Neural progenitor cell (in vitro differentiated cells): ENCODE results near the gene SURF6.
A peak's percentile ranks its signal among the peaks of the same experiment; 100 is the strongest.

ENCODE experiments used
- CTCF ChIP-seq: fragments of 200-600 bp; sonication (generic); IDR thresholded peaks from 2 replicates; pipeline ENCODE4 v1.5.1; 2017; ENCODE audit warnings: antibody characterized with exemption, mild to moderate bottlenecking
- EZH2 ChIP-seq: fragments of 200-600 bp; sonication (generic); IDR thresholded peaks from 2 replicates; pipeline ENCODE4 v1.6.1; 2017; ENCODE audit warnings: antibody characterized with exemption, mild to moderate bottlenecking, moderate library complexity

DNA sequence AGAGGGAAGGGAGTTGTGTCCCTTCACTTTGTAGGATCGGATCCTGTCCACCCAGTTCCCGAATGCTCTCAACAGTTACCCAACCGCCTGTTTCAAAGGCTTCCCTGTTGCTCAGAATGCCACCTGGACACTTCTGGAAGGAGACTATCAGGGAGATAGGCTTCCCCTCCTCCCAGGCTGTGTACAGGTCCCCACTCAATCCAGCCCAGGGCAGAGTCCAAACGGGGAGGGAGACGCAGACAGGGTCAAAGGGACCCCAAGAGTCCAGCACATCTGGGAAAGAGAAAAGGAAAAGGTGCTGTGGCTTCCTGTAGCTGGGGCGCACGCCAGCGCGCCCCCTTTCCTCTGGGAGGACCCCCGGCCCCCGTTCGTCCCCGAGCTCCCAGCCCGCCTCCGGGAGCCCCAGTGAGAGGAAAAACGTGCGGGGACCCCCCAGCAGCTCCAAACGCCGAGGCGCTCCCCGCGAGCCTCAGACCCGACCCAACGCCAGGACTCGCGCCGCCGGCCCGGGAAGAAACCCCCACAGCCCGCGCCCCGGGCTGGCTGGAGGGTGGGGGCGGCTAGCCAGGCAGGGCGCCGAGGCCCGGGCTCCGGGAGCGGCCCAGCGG is 39.2 kb upstream of the SURF6 start:
- no peak for TF ChIP-seq EZH2
- TF ChIP-seq CTCF: peak; percentile 37
